HG02610 (cell line): ENCODE data around the gene N4BP2L2.

ENCODE experiments used
- ATAC-seq: cut with Tn5 transposase; IDR thresholded peaks from one replicate; pipeline ENCODE4 v1.9.1; 2021; ENCODE audit warnings: mild to moderate bottlenecking, moderate library complexity; ENCODE audit not compliant: unreplicated experiment

Gene N4BP2L2

GRCh38 chr13:32471187-32471922, 67.2 kb downstream of the N4BP2L2 start:
- ATAC-seq, result no peak

GRCh38 chr13:32468502-32469142, 70.0 kb downstream of the N4BP2L2 start:
- no peak for ATAC-seq

- no peak for ATAC-seq
Observed at GRCh38 chr13:32456591-32456990, 82.0 kb downstream of the N4BP2L2 start.

GRCh38 chr13:32455594-32455903, 83.0 kb downstream of the N4BP2L2 start:
- ATAC-seq, result no peak

GRCh38 chr13:32454886-32455593, 83.6 kb downstream of the N4BP2L2 start:
- no peak for ATAC-seq

GRCh38 chr13:32453981-32454380, 84.6 kb downstream of the N4BP2L2 start:
- no peak for ATAC-seq

GRCh38 chr13:32448972-32449371, 89.6 kb downstream of the N4BP2L2 start:
- ATAC-seq, result no peak

- ATAC-seq, result no peak
Observed at GRCh38 chr13:32447894-32448623, 90.5 kb downstream of the N4BP2L2 start.

- ATAC-seq, result no peak
Observed at GRCh38 chr13:32446773-32447465, 91.7 kb downstream of the N4BP2L2 start.

- ATAC-seq, result no peak
Observed at GRCh38 chr13:32446220-32446619, 92.4 kb downstream of the N4BP2L2 start.

GRCh38 chr13:32445461-32445860, 93.1 kb downstream of the N4BP2L2 start:
- no peak for ATAC-seq

GRCh38 chr13:32443111-32443510, 95.5 kb downstream of the N4BP2L2 start:
- no peak for ATAC-seq

- no peak for ATAC-seq
Observed at GRCh38 chr13:32438871-32439270, 99.7 kb downstream of the N4BP2L2 start.

GRCh38 chr13:32432856-32433255, 105.7 kb downstream of the N4BP2L2 start:
- ATAC-seq, result no peak

GRCh38 chr13:32431361-32431760, 107.2 kb downstream of the N4BP2L2 start:
- ATAC-seq, result no peak

- no peak for ATAC-seq
Observed at GRCh38 chr13:32430018-32430747, 108.4 kb downstream of the N4BP2L2 start.

- no peak for ATAC-seq
Observed at GRCh38 chr13:32429433-32429909, 109.1 kb downstream of the N4BP2L2 start.

- ATAC-seq, result peak; percentile 16
Observed at GRCh38 chr13:32428581-32429432, 109.8 kb downstream of the N4BP2L2 start.
